Thymus (tissue), 11 donors: ENCODE data around the gene TEKT1. TPM values are rescaled to one million over a fixed set of nuclear protein-coding genes. Genes with fewer than 3 reads are reported as not detected.

Experiments
- DNase-seq, 9 donors: peaks; one replicate each; pipeline ENCODE4 v3.0.0-alpha.2; 2013; ENCODE audit warnings: low spot score in 9 of 9, low read depth in 6 of 9, missing footprints in 1 of 9
- H3K27ac ChIP-seq, 2 donors: one replicate each; pipeline ENCODE4 v1.5.1; 2013; ENCODE audit warnings: control low read depth in 1 of 2, low read depth in 1 of 2, low read length in 1 of 2, mild to moderate bottlenecking in 1 of 2, moderate library complexity in 1 of 2
- H3K27me3 ChIP-seq, 2 donors: one replicate each; pipeline ENCODE4 v1.5.1; 2013; ENCODE audit warnings: low read length in 1 of 2; ENCODE audit not compliant: control insufficient read depth in 2 of 2, insufficient read depth in 1 of 2
- H3K36me3 ChIP-seq, 2 donors: one replicate each; pipeline ENCODE4 v1.5.1; 2013; ENCODE audit warnings: low read length in 1 of 2, mild to moderate bottlenecking in 1 of 2, moderate library complexity in 1 of 2; ENCODE audit not compliant: control insufficient read depth in 2 of 2, insufficient read depth in 2 of 2
- H3K4me1 ChIP-seq, 2 donors: one replicate each; pipeline ENCODE4 v1.5.1; 2013; ENCODE audit warnings: low read length in 2 of 2; ENCODE audit not compliant: control insufficient read depth in 2 of 2, insufficient read depth in 2 of 2
- H3K4me3 ChIP-seq, 2 donors: one replicate each; pipeline ENCODE4 v1.5.1; 2013; ENCODE audit warnings: low read length in 2 of 2, control low read depth in 1 of 2, mild to moderate bottlenecking in 1 of 2
- H3K9me3 ChIP-seq, 2 donors: one replicate each; pipeline ENCODE4 v1.5.1; 2013; ENCODE audit warnings: low read length in 1 of 2, mild to moderate bottlenecking in 1 of 2; ENCODE audit not compliant: control insufficient read depth in 2 of 2, insufficient read depth in 1 of 2
- WGBS: extraction: QIAGEN DNeasy Blood & Tissue Kit; methylation state at CpG from one replicate; pipeline ENCODE4 v1.1.7; 2013; 5-methylcytosine and 5-hydroxymethylcytosine counted together
- polyA plus RNA-seq: library from polyadenylated mRNA; stranded (reverse); fragments of 200-250 nt; gene quantifications from one replicate; pipeline ENCODE4 v1.2.3, GENCODE V29; 2013
- total RNA-seq: library from RNA; stranded (reverse); fragments of 120-200 nt; gene quantifications from one replicate; pipeline ENCODE4 v1.2.4, GENCODE V29; 2013
- donor health status: healthy.

TEKT1 gene
- total and polyA plus RNA-seq, 2 donors = 0.05 to 0.25 TPM

GRCh38 chr17:6756425-6757031 lies 75.0 kb downstream of the TEKT1 start:
- Histone ChIP-seq H3K4me3 (peak overlapping the region; percentile 46 to 60), H3K9me3 (no peaks in the 10 kb centered on the region), H3K4me1 (peaks cover 16 to 34% of the 10 kb centered on the region in 2 donors), H3K27ac (peak overlapping the region; percentile 71 to 86), H3K36me3 (peaks cover 9 to 23% of the 10 kb centered on the region in 2 donors), H3K27me3 (no peaks in the 10 kb centered on the region)
- no peak for DNase-seq
- WGBS = 28% methylated on average over 13 of the region's 13 CpGs

GRCh38 chr17:6755731-6756184 lies 75.8 kb downstream of the TEKT1 start, which contains the start of gene XAF1:
TSS of gene XAF1 (plus strand) at chr17:6756046. CDS start at chr17:6756079, 33 bp downstream.
- Histone ChIP-seq H3K4me1 (peaks cover 16 to 34% of the 10 kb centered on the region in 2 donors), H3K36me3 (peaks cover 9 to 21% of the 10 kb centered on the region in 2 donors), H3K27ac (peak within 1 kb of the TSS; percentile 71 to 86), H3K9me3 (no peaks in the 10 kb centered on the region), H3K27me3 (no peaks in the 10 kb centered on the region), H3K4me3 (peak within 1 kb of the TSS; percentile 46 to 60)
- 7% methylated on average over 14 of the region's 14 CpGs for WGBS
- peak; percentile 26 to 80 (median 37) for DNase-seq

- Histone ChIP-seq H3K36me3 (peaks cover 6 to 17% of the 10 kb centered on the region in 2 donors), H3K27ac (peak overlapping the region; percentile 71 to 86), H3K4me3 (peak overlapping the region; percentile 46 to 60), H3K4me1 (peaks cover 16 to 34% of the 10 kb centered on the region in 2 donors), H3K9me3 (no peaks in the 10 kb centered on the region), H3K27me3 (no peaks in the 10 kb centered on the region)
- 95% methylated on average over 5 of the region's 5 CpGs for WGBS
- no peak for DNase-seq
These were observed 76.2 kb downstream of the TEKT1 start for GRCh38 chr17:6755281-6755680.

- peak overlapping the region in 1 of 2 donors; percentile 43 for H3K27ac ChIP-seq
- 92% methylated on average over 6 of the region's 6 CpGs for WGBS
- no peaks in the 10 kb centered on the region for H3K27me3 ChIP-seq
- DNase-seq = no peak
- H3K4me1 ChIP-seq = peaks cover 18 to 34% of the 10 kb centered on the region in 2 donors
- H3K9me3 ChIP-seq = no peaks in the 10 kb centered on the region
- H3K36me3 ChIP-seq = peaks cover 0 to 5% of the 10 kb centered on the region in 2 donors
- no peak overlapping the region for H3K4me3 ChIP-seq
These were observed 78.0 kb downstream of the TEKT1 start for GRCh38 chr17:6753546-6753945.

GRCh38 chr17:6753006-6753445 lies 78.5 kb downstream of the TEKT1 start:
- Histone ChIP-seq H3K4me1 (peaks cover 18 to 32% of the 10 kb centered on the region in 2 donors), H3K36me3 (peaks cover 0 to 3% of the 10 kb centered on the region in 2 donors), H3K9me3 (no peaks in the 10 kb centered on the region), H3K27ac (peak overlapping the region; percentile 43 to 55), H3K4me3 (no peak overlapping the region), H3K27me3 (no peaks in the 10 kb centered on the region)
- DNase-seq = no peak
- 36% methylated on average over 9 of the region's 9 CpGs for WGBS

- Histone ChIP-seq H3K4me3 (no peak overlapping the region), H3K4me1 (peaks cover 16 to 26% of the 10 kb centered on the region in 2 donors), H3K27ac (peak overlapping the region in 1 of 2 donors; percentile 55), H3K27me3 (no peaks in the 10 kb centered on the region), H3K9me3 (no peaks in the 10 kb centered on the region), H3K36me3 (no peaks in the 10 kb centered on the region)
- no peak for DNase-seq
- 59% methylated on average over 7 of the region's 7 CpGs for WGBS
These were observed 79.2 kb downstream of the TEKT1 start for GRCh38 chr17:6752068-6752909.

- 85% methylated on average over 6 of the region's 6 CpGs for WGBS
- H3K9me3 ChIP-seq = no peaks in the 10 kb centered on the region
- H3K27me3 ChIP-seq = no peaks in the 10 kb centered on the region
- no peaks in the 10 kb centered on the region for H3K36me3 ChIP-seq
- peaks cover 8% of the 10 kb centered on the region in 2 donors for H3K4me1 ChIP-seq
- DNase-seq = peak in 1 of 9 donors; percentile 23
- no peak overlapping the region for H3K4me3 ChIP-seq
- H3K27ac ChIP-seq = no peak overlapping the region
These were observed 82.0 kb downstream of the TEKT1 start for GRCh38 chr17:6749519-6749918.

- no peak for DNase-seq
- no peak overlapping the region for H3K4me3 ChIP-seq
- H3K36me3 ChIP-seq = no peaks in the 10 kb centered on the region
- no peak overlapping the region for H3K27ac ChIP-seq
- H3K9me3 ChIP-seq = no peaks in the 10 kb centered on the region
- H3K4me1 ChIP-seq = peaks cover 8% of the 10 kb centered on the region in 2 donors
- peaks cover 0 to 2% of the 10 kb centered on the region in 2 donors for H3K27me3 ChIP-seq
These were observed 82.9 kb downstream of the TEKT1 start for GRCh38 chr17:6748617-6749016.
